AG04449 (cell line): ENCODE results near the gene RHOF.
"Not testable (repeated sequence)": the region's sequence is repeated elsewhere in the genome, so short reads cannot be mapped to it uniquely, and the experiment has no call there.

ENCODE experiments used
- CTCF ChIA-PET: fragments of 350-600 bp; formaldehyde crosslinking; extraction: SDS; loops from one replicate; lab custom pipeline; 2021; ENCODE audit warnings: antibody characterized with exemption; lab: Yijun Ruan, JAX
- POLR2A ChIA-PET: fragments of 400-600, 350-600 bp; formaldehyde crosslinking; extraction: SDS; loops from one replicate; lab custom pipeline; 2020; ENCODE audit warnings: antibody characterized with exemption, inconsistent platforms; lab: Yijun Ruan, JAX
- DNase-seq: peaks from one replicate; pipeline ENCODE4 v3.0.0-alpha.2; 2010; ENCODE audit warnings: low read depth, low spot score
- H3K4me3 ChIP-seq: 2 replicates; pipeline ENCODE4 v1.5.1; 2011; ENCODE audit warnings: low read depth, mild to moderate bottlenecking, control low read depth, low read length
- CTCF ChIP-seq: IDR thresholded peaks from one replicate; pipeline ENCODE4 v1.5.1; 2011; ENCODE audit warnings: mild to moderate bottlenecking, moderate library complexity, low read length, control low read depth, inconsistent platforms; ENCODE audit not compliant: insufficient read depth; ENCODE audit errors: missing control alignments

RHOF gene

DNA sequence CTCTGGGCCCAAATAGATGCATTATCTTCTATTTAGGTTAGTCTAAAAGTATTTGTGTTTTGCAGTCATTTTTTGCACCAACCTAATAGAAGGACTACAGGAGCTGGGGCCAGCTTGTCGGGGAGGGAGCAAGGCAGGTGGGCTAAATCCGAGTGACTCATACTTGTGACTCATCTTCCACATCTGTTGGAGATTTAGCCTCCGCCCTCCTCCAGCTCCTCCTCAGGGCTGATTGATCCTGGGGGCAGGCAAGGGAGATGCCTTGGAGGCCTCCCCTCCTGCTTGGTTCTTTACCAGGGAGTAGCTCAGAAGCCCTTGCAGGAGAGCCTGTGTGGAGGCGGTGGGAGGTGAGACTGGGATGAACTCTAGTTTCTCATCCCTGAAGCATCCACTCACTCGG, 27.9 kb downstream of the RHOF start:
- no peak overlapping the region for H3K4me3 ChIP-seq
- ChIA-PET CTCF (interaction anchor here (0.6 to 5.0 kb wide), 6 partner anchors 9 to 213 kb away, joined by 3 to 34 read pairs (median 10); partner anchors contain the start of gene RHOF), POLR2A (interaction anchor here (0.5 kb wide), 1 partner anchor 433 kb away, joined by 3 read pairs; no protein-coding TSS in a partner anchor)
- no peak for DNase-seq
- TF ChIP-seq CTCF, result no peak

DNA sequence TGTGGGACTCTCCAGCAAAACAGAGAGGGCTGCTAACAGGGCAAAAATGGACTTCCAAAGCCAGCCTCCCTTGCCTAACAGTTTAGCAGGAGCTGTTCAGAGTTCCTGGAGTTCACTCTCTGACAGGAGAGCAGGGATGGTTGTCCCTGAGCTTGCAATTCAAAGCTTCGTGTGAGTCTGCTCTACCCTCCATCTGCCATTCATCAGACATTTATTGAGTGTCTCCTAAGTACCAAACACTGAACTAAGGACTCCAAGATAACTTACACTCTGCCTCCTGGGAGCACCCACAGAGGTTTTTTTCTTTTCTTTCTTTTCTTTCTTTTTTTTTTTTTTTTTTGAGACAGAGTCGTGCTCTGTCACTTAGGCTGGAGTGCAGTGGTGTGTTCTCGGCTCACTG, 28.7 kb downstream of the RHOF start:
- DNase-seq, result no peak
- TF ChIP-seq CTCF, result no peak
- CTCF ChIA-PET, result interaction anchor here (2.1 to 5.0 kb wide), 5 partner anchors 8 to 212 kb away, joined by 6 to 34 read pairs (median 21); partner anchors contain the start of gene RHOF
- POLR2A ChIA-PET, result interaction anchor here (0.6 kb wide), 1 partner anchor 69 kb away, joined by 3 read pairs; no protein-coding TSS in a partner anchor
- H3K4me3 ChIP-seq, result no peak overlapping the region

DNA sequence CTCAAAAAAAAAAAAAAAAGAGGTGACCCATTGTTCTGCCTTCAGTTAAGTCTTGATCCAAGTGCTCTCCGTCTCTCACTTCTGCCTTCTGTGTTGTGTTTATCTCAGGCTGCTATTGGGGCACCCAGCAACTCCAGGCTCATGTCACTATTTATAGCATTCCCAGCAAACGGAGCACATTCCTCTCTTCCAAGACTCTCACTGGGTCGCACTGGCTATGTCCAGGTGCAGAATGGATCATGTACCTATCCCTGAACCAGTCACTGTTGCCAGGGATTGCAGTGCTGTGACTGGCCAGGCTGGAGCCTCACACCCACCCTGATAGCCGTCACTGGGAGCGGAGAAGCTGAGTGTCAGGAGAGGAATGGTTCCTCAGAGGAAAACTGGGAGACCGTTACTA, 31.2 kb downstream of the RHOF start:
- ChIA-PET CTCF (interaction anchor here (3.7 kb wide), 1 partner anchor 11 kb away, joined by 21 read pairs; no protein-coding TSS in a partner anchor), POLR2A (no interaction called here)
- no peak overlapping the region for H3K4me3 ChIP-seq
- no peak for DNase-seq
- no peak for TF ChIP-seq CTCF

GRCh38 chr12:121758536-121758935, 35.0 kb downstream of the RHOF start:
- POLR2A ChIA-PET, DNase-seq, CTCF ChIA-PET, H3K4me3 ChIP-seq: not testable (repeated sequence)

- no peak overlapping the region for H3K4me3 ChIP-seq
- POLR2A ChIA-PET, result no interaction called here
- CTCF ChIA-PET, result interaction anchor here (1.4 kb wide), 1 partner anchor 18 kb away, joined by 4 read pairs; no protein-coding TSS in a partner anchor
- DNase-seq, result no peak
- TF ChIP-seq CTCF, result no peak
These were observed 37.9 kb downstream of the RHOF start for GRCh38 chr12:121755591-121755990.

- no peak overlapping the region for H3K4me3 ChIP-seq
- POLR2A ChIA-PET, result no interaction called here
- CTCF ChIA-PET, result no interaction called here
- DNase-seq, result no peak
- no peak for TF ChIP-seq CTCF
These were observed 38.7 kb downstream of the RHOF start for GRCh38 chr12:121754836-121755235.

DNA sequence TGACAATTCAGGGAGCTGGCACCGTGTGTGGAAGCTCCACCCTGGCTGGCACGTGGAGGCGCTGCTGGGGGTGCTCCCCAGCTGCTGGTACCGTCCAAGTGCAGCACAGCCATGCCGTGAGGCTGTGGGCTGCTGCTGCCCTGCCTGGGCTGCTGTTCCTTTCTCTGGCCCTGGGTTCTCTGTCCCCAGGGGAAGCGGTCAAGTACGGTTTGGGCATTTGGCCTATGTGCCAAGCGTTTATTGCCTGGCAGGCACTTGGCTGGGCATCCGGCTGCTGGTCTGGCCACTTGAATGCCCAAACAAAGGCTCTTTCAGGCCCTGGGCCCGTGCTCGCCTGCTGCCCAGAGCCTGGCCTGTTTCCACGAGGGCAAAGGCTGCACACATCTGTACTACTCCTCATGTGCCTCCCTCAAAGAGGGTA, 39.6 kb downstream of the RHOF start:
- no peak overlapping the region for H3K4me3 ChIP-seq
- no peak for TF ChIP-seq CTCF
- no peak for DNase-seq
- ChIA-PET CTCF (interaction anchor here (1.8 kb wide), 1 partner anchor 19 kb away, joined by 6 read pairs; no protein-coding TSS in a partner anchor), POLR2A (no interaction called here)
